ENCODE data around the gene ZFR2. TPM values are rescaled to one million over a fixed set of nuclear protein-coding genes. Genes with fewer than 3 reads are reported as not detected.
"Not testable (repeated sequence)": the region's sequence is repeated elsewhere in the genome, so short reads cannot be mapped to it uniquely, and the experiment has no call there.

ZFR2 gene
- 2.3 and 3.1 TPM in 2 replicates for total RNA-seq (2014; rRNA removed; shearing (Covaris generic))

DNA sequence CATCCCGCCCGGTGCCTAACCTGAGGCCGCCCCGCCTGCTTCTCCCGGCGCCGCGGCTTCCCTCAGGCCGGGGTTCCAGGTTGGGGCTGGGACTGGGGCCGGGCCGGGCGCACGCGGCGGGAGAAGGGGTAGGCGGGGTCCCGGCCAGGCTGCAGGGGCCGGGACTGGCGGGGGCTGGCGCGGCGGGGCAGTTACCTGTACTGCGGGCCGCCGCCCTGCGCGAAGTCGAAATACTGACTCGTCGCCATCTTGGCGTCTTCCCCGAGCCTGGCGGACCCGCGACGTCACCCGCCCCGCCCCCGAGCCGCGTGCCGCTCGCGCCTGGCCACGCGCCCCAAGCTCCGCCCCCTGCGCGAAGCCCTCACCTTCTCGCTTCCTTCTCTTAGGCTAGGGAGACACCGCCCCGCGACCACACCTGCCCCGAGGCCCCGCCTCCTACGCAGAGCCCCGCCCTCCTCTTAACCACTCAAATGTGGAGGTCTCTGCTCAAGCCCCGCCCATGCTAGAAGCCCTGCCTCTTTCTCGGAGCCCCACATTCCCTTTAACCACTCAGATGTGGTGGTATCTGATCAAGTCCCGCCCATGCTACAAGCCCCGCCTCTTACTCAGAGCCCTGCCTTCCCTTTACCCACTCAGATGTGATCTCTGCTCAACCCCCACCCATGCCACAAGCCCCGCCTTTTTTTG is at the start of gene ZFR2:
ZFR2 (minus strand) TSS at position 269 of the 687 bp plus-strand sequence; CDS start at position 248, 21 bp downstream.
- DNase-seq (ENCODE audit: low read depth): peak; percentile 68

DNA sequence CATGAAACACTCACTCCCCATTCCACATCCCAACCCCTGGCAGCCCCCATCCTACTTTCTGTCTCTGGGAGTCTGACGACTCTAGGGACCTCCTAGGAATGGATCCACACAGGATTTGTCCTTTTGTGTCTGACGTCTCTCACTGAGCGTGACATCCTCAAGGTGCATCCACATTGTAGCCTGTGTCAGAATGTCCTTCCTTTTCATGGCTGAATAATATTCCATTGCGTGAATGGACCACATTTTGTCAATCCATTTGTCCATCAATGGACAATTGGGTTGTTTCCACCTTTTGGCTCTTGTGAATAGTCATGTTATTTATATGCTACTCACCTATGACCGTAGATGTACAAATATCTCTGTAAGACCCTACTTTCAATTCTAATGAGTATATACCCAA is 47.2 kb upstream of the ZFR2 start:
- no peak for DNase-seq (ENCODE audit: low read depth)

DNA sequence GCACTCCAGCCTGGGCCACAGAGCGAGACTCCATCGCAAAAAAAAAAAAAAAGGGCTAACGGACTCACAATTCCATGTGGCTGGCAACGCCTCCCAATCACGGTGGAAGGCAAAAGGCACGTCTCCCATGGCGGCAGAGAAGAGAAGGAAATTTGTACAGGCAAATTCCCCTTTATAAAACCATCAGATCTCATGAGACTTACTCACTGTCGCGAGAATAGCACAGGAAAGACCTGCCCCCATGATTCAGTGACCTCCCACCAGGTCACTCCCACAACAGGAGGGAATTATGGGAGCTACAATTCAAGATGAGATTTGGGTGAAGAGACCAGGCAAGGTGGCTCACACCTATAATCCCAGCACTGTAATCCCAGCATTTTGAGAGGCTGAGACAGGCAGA is 45.4 kb upstream of the ZFR2 start:
- DNase-seq (ENCODE audit: low read depth): peak; percentile 42

DNA sequence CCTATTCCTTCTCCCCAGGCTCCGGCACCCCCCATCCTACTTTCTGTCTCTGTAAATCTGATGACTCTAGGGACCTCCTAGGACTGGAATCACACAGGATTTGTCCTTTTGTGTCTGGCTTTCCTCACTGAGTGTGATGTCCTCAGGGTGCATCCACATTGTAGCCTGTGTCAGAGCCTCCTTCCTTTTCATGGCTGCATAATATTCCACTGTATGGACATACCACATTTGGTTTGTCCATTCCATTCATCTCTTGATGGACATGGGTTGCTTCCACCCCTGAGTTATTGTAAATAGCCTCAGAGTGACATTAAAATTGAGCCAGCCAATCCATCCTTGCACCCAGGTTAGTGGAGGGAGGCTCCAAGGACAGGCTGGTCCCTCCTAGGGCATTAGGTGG is 41.3 kb upstream of the ZFR2 start:
- no peak for DNase-seq (ENCODE audit: low read depth)

DNA sequence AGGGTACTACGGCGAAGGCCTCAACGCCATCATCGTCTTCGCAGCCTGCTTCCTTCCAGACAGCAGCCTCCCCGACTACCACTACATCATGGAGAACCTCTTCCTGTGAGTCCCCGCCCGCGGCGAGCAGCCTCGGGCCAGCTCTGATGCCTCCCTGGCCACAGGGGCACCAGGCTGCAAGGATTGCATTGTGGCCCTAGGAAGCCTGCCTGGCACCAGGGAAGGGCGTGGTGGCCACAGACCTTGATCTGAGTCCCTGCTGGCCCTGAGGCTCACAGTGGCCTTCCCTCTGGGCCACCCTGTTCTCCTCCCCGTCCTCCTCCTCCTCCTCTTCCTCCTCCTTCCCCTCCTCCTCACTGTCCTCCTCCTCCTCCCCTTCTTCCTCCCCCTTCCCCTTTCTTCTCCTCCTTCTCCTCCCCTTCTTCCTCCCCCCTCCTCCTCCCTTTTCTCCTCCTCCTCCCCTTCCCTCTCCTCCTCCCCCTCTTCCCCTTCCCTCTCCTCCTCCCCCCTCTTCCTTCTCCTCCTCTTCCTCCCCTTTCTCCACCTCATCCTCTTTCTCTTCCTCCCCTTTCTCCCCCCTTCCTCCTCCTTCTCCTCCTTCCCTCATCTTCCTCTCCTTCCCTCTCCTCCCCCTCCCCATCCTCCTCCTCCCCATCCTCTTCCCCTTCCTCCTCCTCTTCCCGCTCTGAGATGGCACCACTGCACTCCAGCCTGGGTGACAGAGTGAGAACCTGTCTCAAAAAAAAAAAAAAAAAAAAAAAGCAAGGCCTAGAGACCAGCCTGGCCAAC is 39.6 kb upstream of the ZFR2 start:
- peak; percentile 32 for DNase-seq (ENCODE audit: low read depth)

DNA sequence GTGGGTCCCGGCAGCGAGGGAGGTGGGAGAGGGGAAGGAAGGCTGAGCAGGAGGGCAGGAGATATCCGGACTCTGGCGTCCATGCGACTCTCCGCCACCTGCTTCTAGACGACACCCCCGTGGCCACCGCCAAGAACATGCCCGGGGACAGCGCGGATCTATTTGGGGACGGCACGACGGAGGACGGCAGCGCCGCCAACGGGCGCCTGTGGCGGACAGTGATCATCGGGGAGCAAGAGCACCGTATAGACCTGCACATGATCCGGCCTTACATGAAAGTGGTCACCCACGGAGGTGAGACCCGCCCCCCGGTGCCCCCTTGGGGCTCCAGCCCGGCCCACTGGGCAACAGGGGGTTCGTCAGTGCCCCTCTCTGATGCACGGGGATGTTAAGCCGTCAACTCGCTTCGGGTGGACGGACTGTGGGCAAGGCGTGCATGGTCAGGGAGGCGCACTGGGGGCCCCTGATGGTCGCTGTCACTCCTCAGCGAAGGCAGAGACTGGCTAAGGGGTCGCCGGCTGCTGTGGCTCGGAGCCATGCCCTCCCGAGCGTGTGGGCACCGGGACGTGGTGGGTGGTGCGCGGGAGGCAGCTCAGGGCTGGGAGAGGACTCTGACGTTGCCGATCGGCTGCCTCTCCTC is 38.9 kb upstream of the ZFR2 start:
- no peak for DNase-seq (ENCODE audit: low read depth)

DNA sequence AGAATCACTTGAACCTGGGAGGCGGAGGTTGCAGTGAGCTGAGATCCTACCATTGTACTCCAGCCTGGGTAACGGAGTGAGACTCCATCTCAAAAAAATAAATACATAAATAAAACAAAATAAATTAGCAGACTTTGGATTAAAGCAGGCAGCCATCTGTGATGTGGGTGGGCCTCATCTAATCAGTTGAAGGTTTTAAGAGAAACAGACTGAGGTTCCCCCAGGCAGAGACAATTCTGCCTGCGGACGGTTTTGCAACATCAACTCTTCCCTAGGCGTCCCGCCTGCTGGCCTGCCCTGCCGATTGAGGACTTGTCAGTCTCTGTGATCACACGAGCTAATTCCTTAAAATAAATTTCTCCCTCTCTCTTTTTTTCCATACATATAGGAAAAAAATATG is 35.4 kb upstream of the ZFR2 start:
- DNase-seq (ENCODE audit: low read depth): no peak

DNA sequence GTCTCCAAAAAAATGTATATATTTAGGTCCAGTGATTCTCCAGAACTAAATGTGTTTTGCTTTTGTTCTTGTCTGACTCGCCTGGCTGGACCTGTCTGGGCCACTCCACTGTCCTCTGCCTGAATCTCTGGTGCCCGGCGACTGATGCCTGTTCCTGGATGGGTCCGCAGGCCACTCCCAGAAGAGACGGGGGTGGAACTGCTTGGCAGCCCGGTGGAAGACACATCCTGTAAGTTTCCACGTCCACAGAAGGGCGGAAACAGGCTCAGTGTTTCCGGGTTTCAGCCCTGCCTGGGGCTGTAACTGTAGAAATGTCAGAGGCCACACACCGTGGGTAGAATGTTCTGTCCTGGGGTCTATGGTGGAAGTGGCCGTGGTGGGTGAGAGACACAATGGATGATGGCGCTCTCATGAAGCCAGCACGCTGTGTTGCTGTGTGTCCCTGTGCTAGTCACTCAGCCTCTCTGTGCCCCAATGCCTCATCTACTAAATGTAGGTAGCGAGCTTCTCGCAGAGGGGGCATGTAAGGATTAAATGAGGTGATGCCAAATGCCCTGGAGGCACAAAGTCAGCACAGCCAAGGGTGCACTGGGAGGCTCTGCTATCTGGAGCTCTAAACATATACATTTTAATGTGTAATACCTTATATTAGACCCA is 33.6 kb upstream of the ZFR2 start:
- DNase-seq (ENCODE audit: low read depth): no peak

DNA sequence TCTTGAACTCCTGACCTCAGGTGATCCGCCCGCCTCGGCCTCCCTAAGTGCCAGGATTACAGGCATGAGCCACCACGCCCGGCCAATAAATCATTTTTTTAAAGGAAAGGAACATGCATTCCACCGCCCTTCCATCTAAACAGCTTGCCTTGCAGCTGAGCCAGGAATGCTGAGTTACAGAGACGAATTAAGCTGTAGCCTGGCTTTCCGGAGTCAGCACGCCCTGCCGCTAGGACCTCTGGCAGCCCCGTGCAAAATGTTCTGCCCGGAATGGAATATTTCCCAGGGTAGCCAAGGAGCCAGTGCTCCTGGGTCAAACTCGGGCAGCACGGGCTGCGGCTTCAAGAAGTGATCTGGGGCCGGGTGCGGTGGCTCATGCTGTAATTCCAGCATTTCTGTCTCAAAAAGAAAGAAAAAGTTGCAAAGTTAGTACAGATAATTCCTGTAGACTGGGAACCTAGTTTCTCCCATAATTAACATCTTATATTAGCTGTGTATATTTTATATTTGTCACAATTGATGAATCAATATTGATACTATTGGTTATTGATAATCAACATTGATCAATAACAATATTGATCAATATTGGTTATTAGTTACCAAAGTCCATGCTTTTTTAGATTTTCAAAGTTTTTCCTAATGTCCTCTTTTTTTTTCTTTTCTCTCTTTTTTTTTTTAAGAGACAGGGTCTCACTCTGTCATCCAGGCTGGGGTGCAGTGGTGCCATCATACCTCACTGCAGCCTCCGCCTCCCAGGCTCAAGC is 30.9 kb upstream of the ZFR2 start:
- DNase-seq (ENCODE audit: low read depth): no peak

DNA sequence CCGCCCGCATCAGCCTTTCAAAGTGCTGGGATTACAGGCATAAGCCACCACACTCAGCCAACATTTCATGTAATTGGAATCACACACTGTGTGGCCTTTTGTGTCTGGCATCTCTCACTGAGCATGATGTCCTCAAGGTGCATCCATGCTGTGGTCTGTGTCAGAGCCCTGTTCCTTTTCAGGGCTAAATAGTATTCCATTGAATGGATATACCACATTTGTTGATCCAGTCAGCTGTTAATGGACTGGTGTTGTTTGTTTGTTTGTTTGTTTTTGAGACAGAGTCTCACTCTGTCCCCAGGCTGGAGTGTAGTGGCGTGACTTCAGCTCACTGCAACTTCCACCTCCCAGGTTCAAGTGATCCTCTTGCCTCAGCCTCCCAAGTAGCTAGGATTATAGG is 29.6 kb upstream of the ZFR2 start:
- DNase-seq (ENCODE audit: low read depth): no peak

DNA sequence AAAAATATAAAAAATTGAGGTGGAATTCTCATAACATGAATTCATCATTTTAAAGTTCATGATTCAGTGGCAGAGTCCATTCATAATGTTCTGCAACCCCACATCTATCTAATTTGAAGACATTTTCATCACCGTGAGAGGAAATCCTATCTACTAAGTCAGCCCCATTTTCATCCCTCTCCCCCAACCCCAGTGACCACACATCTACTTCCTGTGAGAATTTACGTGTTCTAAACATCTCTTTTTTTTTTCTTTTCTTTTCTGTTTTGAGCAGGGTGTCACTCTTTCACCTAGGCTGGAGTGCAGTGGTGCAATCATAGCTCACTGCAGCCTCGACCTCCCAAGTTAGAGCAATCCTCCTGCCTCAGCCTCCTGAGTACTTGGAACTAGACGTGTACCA is 29.1 kb upstream of the ZFR2 start:
- no peak for DNase-seq (ENCODE audit: low read depth)

DNA sequence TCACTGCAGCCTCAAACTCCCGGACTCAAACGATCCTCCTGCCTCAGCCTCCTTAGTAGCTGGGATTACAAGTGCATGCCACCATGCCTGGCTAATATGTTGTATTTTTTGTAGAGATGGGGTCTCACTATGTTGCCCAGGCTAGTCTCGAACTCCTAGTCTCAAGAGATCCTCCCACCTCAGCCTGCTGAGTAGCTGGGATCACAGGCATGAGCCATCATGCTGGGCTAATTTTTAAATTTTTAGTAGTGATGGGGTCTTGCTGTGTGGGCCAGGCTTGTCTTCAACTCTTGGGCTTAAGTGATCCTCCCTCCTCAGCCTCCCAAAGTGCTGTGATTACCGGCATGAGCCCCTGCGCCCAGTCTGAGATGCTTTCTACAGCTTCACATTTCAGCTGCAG is 26.9 kb upstream of the ZFR2 start:
- DNase-seq (ENCODE audit: low read depth): no peak

DNA sequence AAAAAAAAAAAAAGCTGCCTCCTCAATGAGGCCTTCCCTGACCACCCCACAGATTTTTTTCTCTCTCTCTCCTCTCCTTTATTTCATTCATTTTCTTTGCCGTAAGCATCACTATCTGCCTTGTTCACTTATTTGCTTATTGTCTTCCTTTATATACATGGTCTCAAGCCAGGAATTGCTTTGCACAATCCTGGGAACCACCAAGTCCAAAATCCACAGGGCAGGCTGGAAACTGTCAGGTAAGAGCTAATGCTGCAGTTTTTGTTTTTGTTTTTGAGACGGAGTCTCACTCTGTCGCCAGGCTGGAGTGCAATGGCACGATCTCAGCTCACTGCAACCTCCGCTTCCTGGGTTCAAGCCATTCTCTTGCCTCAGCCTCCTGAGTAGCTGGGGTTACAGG is 26.1 kb upstream of the ZFR2 start:
- not testable (repeated sequence) for DNase-seq (ENCODE audit: low read depth)

DNA sequence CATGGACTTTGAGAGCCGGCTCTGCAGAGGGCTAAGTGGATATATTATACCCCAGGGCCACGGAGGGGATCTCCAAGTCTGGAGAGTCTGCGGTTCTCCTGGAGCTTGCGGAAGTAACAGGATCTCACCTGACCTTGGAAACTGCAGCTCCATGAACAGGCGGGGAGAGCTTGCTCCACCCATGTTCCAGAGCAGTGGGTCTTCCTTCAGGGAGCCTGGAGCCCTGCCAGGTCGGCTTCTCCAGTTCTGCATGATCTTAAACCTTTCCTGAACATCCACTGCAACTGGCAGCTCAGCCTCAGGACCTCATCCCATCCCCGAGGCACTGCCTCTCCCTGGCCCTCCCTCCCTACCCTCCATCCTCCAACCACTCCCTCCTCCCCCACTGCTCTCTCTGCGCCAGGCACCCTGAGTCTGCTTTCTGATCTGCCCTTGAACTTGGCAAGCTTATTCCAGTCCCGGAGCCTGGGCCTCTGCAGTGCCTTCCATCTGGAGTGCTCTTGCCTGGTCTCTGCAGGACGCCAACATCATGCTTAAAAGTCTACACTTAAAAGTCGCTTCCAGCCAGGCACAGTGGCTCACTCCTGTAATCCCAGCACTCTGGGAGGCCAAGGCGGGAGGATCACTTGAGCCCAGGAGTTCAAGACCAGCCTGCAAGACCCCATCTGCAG is 24.8 kb upstream of the ZFR2 start:
- no peak for DNase-seq (ENCODE audit: low read depth)

DNA sequence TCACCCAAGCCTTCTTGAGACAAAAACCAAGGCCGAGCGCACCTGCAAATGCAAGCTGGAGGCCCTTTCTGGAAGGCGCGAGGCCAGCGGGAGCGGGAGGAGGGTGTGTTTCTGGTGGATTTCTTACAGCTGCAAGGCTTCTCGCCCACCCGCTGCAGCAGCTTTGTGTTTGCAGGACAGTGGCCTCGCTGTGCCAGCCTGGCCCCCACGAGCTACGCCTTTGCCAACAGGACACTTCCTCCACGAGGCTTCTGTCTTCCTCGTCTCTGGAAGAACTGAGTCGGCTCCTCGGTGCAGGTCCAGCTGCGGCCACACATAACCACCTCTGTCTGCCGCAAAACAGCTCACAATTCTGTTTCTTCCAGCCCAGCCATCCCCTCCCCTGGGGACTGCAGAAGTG is 21.8 kb upstream of the ZFR2 start:
- no peak for DNase-seq (ENCODE audit: low read depth)

DNA sequence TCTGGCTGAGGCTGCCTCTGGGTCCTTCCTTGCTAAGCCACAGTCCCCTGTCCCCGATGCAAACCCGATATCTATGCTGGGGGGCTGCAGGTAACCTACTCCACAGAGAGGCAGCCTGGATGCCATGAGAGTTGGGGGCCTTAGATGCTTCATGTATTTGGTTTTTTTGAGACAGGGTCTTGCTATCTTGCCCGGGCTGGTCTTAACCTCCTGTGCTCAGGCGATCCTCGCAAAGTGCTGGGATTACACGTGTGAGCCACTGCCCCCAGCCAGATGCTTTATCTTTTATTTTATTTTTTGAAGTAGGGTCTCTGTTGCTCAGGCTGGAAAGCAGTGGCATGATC is 13.2 kb upstream of the ZFR2 start:
- no peak for DNase-seq (ENCODE audit: low read depth)

DNA sequence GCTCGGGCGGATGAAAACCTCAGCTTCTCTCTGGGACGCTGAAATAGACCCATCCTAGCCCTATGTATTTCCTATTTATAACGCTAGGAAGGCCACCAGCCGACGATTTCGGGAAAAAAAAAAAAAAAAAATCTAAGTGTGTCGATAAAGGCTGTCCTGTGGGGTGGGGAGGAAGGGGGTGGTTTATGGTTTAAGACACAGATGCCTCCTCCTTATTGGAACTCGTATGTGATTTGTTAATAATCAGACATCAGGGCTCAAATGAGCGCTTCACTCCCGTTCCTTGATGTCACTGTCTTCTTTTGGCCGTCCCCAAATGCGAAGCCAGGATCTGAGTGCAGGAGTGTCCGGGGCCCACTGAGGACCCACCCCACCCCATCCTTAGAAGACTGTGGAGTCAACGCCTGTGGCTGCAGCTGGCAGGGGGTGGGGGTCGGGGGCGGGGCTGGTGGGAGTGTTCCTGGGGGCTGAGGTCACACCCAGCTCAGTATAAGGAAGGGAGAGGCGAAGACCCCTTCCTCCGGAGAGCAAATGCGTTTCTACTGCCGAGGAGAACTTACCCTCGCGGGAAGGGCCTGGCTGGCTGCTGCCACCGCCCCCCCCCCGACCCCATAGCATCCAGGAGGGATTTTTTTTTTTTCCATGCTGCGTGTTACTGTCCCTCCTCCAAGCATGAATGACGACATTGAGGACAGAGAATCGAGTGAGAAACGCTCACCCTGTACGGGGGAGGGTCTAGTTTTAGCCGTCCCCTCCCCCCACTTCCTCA is 12.6 kb upstream of the ZFR2 start:
- DNase-seq (ENCODE audit: low read depth): no peak

DNA sequence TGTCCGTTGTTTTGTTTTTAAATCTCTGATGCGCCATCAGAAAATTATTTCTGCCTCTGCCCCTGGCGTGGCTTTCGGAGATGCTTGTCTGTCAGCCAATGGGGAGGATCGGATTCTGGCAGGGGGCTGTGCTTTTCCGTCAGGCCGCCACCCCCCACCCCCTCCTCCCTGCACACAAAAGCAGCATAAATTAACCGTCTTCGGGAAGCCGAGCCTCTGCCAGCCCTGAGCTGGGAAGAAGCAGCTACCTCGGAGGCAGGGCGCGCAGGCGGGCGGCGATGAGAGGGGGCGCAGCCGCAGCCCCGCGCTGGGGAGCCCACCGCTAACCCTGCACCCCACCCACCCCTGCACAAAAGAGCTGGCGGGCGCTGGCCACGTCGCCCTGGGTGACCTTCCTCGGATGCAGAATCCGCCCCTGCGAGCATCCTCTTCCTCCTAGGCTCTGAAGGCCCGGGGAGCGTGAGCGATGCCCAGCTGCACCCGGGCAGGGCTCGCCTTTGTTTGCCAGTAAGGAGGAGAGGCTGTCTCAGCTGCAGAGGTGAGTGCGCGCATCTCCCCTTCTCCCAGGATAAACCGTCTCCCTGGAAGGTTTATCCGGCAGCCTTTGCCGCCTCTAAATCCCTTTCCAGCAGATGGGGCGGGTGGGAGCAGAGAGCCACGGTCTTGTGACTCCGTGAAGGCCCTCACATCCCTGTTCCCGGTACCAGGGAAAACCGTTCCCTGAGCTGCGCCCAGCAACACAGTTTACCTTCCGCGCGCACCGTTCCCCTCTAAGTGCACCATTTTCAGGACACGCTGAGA is 11.8 kb upstream of the ZFR2 start, which contains the start of gene ATCAY:
ATCAY (plus strand) TSS at position 215 of the 801 bp plus-strand sequence. CDS start 5,083 bp downstream, outside the sequence.
- peak; percentile 59 for DNase-seq (ENCODE audit: low read depth)

DNA sequence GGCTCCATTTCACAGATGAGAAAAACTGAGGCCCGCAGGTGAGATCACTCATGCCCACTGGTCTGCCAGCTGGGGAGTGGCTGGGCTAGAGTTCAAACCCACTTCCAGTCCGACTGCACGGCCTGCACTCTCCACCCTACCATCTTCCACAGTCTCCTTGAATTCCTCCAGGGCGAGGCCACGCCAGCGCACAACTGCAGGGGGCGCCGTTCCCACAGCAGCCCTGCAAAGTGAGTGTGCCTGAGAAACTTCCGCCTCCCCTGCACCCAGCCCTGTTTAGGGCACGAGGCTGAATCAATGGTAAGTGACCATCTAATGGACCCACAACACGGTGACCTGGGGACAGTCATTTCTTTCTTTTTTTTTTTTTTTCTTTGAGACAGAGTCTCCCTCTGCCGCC is 10.8 kb upstream of the ZFR2 start:
- no peak for DNase-seq (ENCODE audit: low read depth)

Measured in Daoy (cell line).